GM21381 (cell line): ENCODE data around the gene MCHR2.

Experiments
- ATAC-seq: cut with Tn5 transposase; IDR thresholded peaks from one replicate; pipeline ENCODE4 v1.9.1; 2021; ENCODE audit warnings: mild to moderate bottlenecking, moderate library complexity; ENCODE audit not compliant: unreplicated experiment

MCHR2 gene

GRCh38 chr6:99905209-99906106 lies 88.6 kb downstream of the MCHR2 start:
- peak; percentile 92 for ATAC-seq

GRCh38 chr6:99901596-99902384 lies 92.2 kb downstream of the MCHR2 start:
- no peak for ATAC-seq

GRCh38 chr6:99894815-99895214 lies 99.2 kb downstream of the MCHR2 start:
- no peak for ATAC-seq

GRCh38 chr6:99887066-99887465 lies 107.0 kb downstream of the MCHR2 start:
- no peak for ATAC-seq

- ATAC-seq = no peak
Observed at GRCh38 chr6:99885051-99885450, 109.0 kb downstream of the MCHR2 start.

- no peak for ATAC-seq
Observed at GRCh38 chr6:99882128-99882702, 111.8 kb downstream of the MCHR2 start.

GRCh38 chr6:99879431-99879830 lies 114.6 kb downstream of the MCHR2 start:
- ATAC-seq = no peak

GRCh38 chr6:99875068-99875467 lies 119.0 kb downstream of the MCHR2 start:
- ATAC-seq = no peak

- no peak for ATAC-seq
Observed at GRCh38 chr6:99873084-99873483, 120.9 kb downstream of the MCHR2 start.

GRCh38 chr6:99871641-99872040 lies 122.4 kb downstream of the MCHR2 start:
- no peak for ATAC-seq
